ENCODE results near the gene ACOT11. TPM values are rescaled to one million over a fixed set of nuclear protein-coding genes. Genes with fewer than 3 reads are reported as not detected.

The ACOT11 gene
- total RNA-seq, 1 donor from 2014 or later, result 0.51 TPM

- H3K4me2 ChIP-seq, result no peak overlapping the region
- no peak overlapping the region for H3K27ac ChIP-seq
- H4K20me1 ChIP-seq (ENCODE audit: low read depth), result no peaks in the 10 kb centered on the region
- H3K79me2 ChIP-seq (ENCODE audit: low read depth), result no peaks in the 10 kb centered on the region
- no peaks in the 10 kb centered on the region for H3K4me1 ChIP-seq
- H3K4me1 Mint-ChIP-seq, result no peaks in the 10 kb centered on the region
- H3K27me3 ChIP-seq, result no peaks in the 10 kb centered on the region
- H3K4me3 Mint-ChIP-seq, result no peak overlapping the region
- H3K4me3 ChIP-seq, result no peak overlapping the region
- TF ChIP-seq, protein P1, sequence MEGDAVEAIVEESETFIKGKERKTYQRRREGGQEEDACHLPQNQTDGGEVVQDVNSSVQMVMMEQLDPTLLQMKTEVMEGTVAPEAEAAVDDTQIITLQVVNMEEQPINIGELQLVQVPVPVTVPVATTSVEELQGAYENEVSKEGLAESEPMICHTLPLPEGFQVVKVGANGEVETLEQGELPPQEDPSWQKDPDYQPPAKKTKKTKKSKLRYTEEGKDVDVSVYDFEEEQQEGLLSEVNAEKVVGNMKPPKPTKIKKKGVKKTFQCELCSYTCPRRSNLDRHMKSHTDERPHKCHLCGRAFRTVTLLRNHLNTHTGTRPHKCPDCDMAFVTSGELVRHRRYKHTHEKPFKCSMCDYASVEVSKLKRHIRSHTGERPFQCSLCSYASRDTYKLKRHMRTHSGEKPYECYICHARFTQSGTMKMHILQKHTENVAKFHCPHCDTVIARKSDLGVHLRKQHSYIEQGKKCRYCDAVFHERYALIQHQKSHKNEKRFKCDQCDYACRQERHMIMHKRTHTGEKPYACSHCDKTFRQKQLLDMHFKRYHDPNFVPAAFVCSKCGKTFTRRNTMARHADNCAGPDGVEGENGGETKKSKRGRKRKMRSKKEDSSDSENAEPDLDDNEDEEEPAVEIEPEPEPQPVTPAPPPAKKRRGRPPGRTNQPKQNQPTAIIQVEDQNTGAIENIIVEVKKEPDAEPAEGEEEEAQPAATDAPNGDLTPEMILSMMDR (IDR thresholded peaks at IDR 0.05), result no peak
- TF ChIP-seq EZH2 (IDR thresholded peaks at IDR 0.05) (no peak), EZH2phosphoT487 (IDR thresholded peaks at IDR 0.05) (no peak)
- H3K27me3 Mint-ChIP-seq (ENCODE audit: insufficient read depth, low read depth), result peaks cover 3% of the 10 kb centered on the region
- no peak overlapping the region for H3K9ac ChIP-seq
- H3K36me3 ChIP-seq, result no peaks in the 10 kb centered on the region
- H3K9me3 Mint-ChIP-seq, result no peaks in the 10 kb centered on the region
- no peak overlapping the region for H3K27ac Mint-ChIP-seq
- no peak overlapping the region for H2AFZ ChIP-seq (replicated peaks)
- no peaks in the 10 kb centered on the region for H3F3A ChIP-seq (ENCODE audit: low read depth)
- no peaks in the 10 kb centered on the region for H3K36me3 Mint-ChIP-seq
- DNase-seq (ENCODE audit: low spot score), result no peak
- no peaks in the 10 kb centered on the region for H3K9me3 ChIP-seq (ENCODE audit: low read depth)
These were observed 101.9 kb downstream of the ACOT11 start for GRCh38 chr1:54649921-54650320.

DNA sequence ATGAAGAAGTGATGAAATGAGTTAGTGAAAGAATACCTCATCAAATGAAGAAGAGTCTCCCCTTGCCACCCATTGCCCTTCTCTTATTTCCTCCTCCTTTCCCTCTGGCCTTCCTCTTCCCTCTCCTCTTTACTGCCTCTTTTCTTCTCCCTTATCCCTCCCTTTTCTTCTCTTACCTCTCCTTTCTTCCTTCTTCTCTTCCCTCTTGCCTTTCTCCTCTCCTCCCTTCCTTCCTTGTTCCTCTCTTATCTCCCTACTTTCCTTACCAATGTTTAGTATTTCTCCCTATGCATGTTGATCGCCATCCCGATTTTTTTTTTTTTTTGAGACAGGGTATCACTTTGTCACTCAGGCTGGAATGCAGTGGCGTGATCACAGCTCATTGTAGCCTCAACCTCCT, 102.4 kb downstream of the ACOT11 start:
- Histone ChIP-seq H3F3A (ENCODE audit: low read depth) (no peaks in the 10 kb centered on the region), H2AFZ (replicated peaks) (no peak overlapping the region), H3K27ac (no peak overlapping the region), H3K27me3 (no peaks in the 10 kb centered on the region), H4K20me1 (ENCODE audit: low read depth) (no peaks in the 10 kb centered on the region), H3K36me3 (no peaks in the 10 kb centered on the region), H3K4me1 (no peaks in the 10 kb centered on the region), H3K79me2 (ENCODE audit: low read depth) (no peaks in the 10 kb centered on the region), H3K9ac (no peak overlapping the region), H3K4me2 (no peak overlapping the region), H3K9me3 (ENCODE audit: low read depth) (no peaks in the 10 kb centered on the region), H3K4me3 (no peak overlapping the region)
- Mint-ChIP-seq H3K27me3 (ENCODE audit: insufficient read depth, low read depth) (peaks cover 3% of the 10 kb centered on the region), H3K27ac (no peak overlapping the region), H3K4me1 (no peaks in the 10 kb centered on the region), H3K9me3 (no peaks in the 10 kb centered on the region), H3K4me3 (no peak overlapping the region), H3K36me3 (no peaks in the 10 kb centered on the region)
- DNase-seq (ENCODE audit: low spot score), result no peak
- TF ChIP-seq EZH2 (IDR thresholded peaks at IDR 0.05), result no peak
- TF ChIP-seq, protein P1 (IDR thresholded peaks at IDR 0.05), result no peak
- TF ChIP-seq EZH2phosphoT487 (IDR thresholded peaks at IDR 0.05), result no peak

- no peaks in the 10 kb centered on the region for H3K9me3 ChIP-seq (ENCODE audit: low read depth)
- no peaks in the 10 kb centered on the region for H3K4me1 ChIP-seq
- no peaks in the 10 kb centered on the region for H3K36me3 ChIP-seq
- no peak for DNase-seq (ENCODE audit: low spot score)
- no peaks in the 10 kb centered on the region for H3K4me1 Mint-ChIP-seq
- TF ChIP-seq, protein P1 (IDR thresholded peaks at IDR 0.05), result no peak
- TF ChIP-seq EZH2 (IDR thresholded peaks at IDR 0.05), result no peak
- TF ChIP-seq EZH2phosphoT487 (IDR thresholded peaks at IDR 0.05), result no peak
- no peaks in the 10 kb centered on the region for H3K79me2 ChIP-seq (ENCODE audit: low read depth)
- H3K9ac ChIP-seq, result no peak overlapping the region
- H3K9me3 Mint-ChIP-seq, result no peaks in the 10 kb centered on the region
- no peak overlapping the region for H3K4me3 ChIP-seq
- H3K27me3 Mint-ChIP-seq (ENCODE audit: insufficient read depth, low read depth), result peaks cover 3% of the 10 kb centered on the region
- no peaks in the 10 kb centered on the region for H3K27me3 ChIP-seq
- H3K4me2 ChIP-seq, result no peak overlapping the region
- no peak overlapping the region for H3K27ac Mint-ChIP-seq
- no peak overlapping the region for H3K4me3 Mint-ChIP-seq
- H3K36me3 Mint-ChIP-seq, result no peaks in the 10 kb centered on the region
- no peak overlapping the region for H2AFZ ChIP-seq (replicated peaks)
- H3F3A ChIP-seq (ENCODE audit: low read depth), result no peaks in the 10 kb centered on the region
- no peaks in the 10 kb centered on the region for H4K20me1 ChIP-seq (ENCODE audit: low read depth)
- H3K27ac ChIP-seq, result no peak overlapping the region
These were observed 103.6 kb downstream of the ACOT11 start for GRCh38 chr1:54651608-54652007.

Measured in neural progenitor cell (in vitro differentiated cells).